ENCODE data around the gene DVL3.

DVL3 gene

GRCh38 chr3:184172681-184173373, 17.6 kb downstream of the DVL3 start:
- Histone ChIP-seq H4K20me1 (ENCODE audit: insufficient read depth, low read length) (no peaks in the 10 kb centered on the region), H3K9ac (ENCODE audit: low read length) (no peak overlapping the region), H3K4me3 (ENCODE audit: low read depth, low read length, poor library complexity, severe bottlenecking) (no peak overlapping the region), H3K27ac (ENCODE audit: low read depth, low read length, poor library complexity, severe bottlenecking) (no peak overlapping the region), H3K4me2 (ENCODE audit: low read length) (no peak overlapping the region), H2AFZ (ENCODE audit: low read length) (no peak overlapping the region), H3K9me2 (ENCODE audit: low read depth, low read length) (no peaks in the 10 kb centered on the region), H3K4me1 (ENCODE audit: insufficient read depth, low read length, severe bottlenecking) (peaks cover 26% of the 10 kb centered on the region), H3K9me3 (ENCODE audit: low read length) (no peaks in the 10 kb centered on the region), H3K36me3 (ENCODE audit: insufficient read depth, low read length) (peaks cover 50% of the 10 kb centered on the region), H3F3A (ENCODE audit: insufficient read depth, low read length) (no peaks in the 10 kb centered on the region), H3K79me2 (ENCODE audit: insufficient read depth, low read length) (peaks cover 16% of the 10 kb centered on the region), H3K27me3 (ENCODE audit: insufficient read depth, low read length) (no peaks in the 10 kb centered on the region)
- TF ChIP-seq CTCF (IDR thresholded peaks at IDR 0.05; ENCODE audit: low read length) (no peak), EZH2 (IDR thresholded peaks at IDR 0.05; ENCODE audit: borderline replicate concordance, low read length) (no peak)

DNA sequence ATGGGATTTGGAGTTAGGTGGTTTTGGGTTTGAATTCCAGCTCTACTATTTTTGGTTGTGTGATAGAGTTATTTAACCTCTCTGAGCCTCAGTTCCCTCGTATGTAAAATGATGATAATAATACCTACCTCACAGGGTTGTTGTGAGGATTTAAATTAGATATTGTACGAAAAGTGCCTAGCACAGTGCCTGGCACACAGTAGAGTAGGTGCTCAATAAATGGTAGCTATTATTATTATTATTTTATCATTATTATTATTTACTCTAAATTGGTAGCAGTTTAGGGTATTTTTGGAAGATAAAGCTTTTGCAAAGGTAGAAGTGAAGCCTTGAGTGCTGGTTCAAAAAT, 18.2 kb downstream of the DVL3 start:
- Histone ChIP-seq H3K27ac (ENCODE audit: low read depth, low read length, poor library complexity, severe bottlenecking) (no peak overlapping the region), H3K27me3 (ENCODE audit: insufficient read depth, low read length) (no peaks in the 10 kb centered on the region), H3K4me2 (ENCODE audit: low read length) (no peak overlapping the region), H3K9me2 (ENCODE audit: low read depth, low read length) (no peaks in the 10 kb centered on the region), H3F3A (ENCODE audit: insufficient read depth, low read length) (no peaks in the 10 kb centered on the region), H2AFZ (ENCODE audit: low read length) (no peak overlapping the region), H4K20me1 (ENCODE audit: insufficient read depth, low read length) (no peaks in the 10 kb centered on the region), H3K9me3 (ENCODE audit: low read length) (no peaks in the 10 kb centered on the region), H3K4me3 (ENCODE audit: low read depth, low read length, poor library complexity, severe bottlenecking) (no peak overlapping the region), H3K79me2 (ENCODE audit: insufficient read depth, low read length) (peaks cover 16% of the 10 kb centered on the region), H3K36me3 (ENCODE audit: insufficient read depth, low read length) (peaks cover 50% of the 10 kb centered on the region), H3K9ac (ENCODE audit: low read length) (no peak overlapping the region), H3K4me1 (ENCODE audit: insufficient read depth, low read length, severe bottlenecking) (peaks cover 26% of the 10 kb centered on the region)
- TF ChIP-seq CTCF (IDR thresholded peaks at IDR 0.05; ENCODE audit: low read length) = no peak
- no peak for TF ChIP-seq EZH2 (IDR thresholded peaks at IDR 0.05; ENCODE audit: borderline replicate concordance, low read length)

DNA sequence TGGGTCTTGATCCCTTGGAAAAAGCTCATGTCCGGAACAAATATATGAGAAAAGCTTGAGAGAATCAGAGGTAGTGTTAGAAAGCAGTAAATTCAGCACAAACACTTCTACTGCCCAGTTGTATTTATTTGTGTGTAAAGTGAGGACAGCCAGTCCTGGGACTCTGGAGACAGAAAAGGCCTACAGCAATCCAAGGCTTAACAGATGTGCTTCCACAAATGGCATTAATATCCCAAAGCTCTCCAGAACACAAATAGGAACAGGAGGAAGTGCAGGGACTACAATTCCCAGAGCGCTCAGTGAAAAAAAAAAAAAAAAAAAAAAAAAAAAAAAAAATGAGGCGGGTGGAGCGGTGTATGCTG, 19.1 kb downstream of the DVL3 start:
- H2AFZ ChIP-seq (ENCODE audit: low read length) = no peak overlapping the region
- H3K27ac ChIP-seq (ENCODE audit: low read depth, low read length, poor library complexity, severe bottlenecking) = peak overlapping the region; percentile 3
- H3K4me2 ChIP-seq (ENCODE audit: low read length) = peak overlapping the region; percentile 43

More for the DNA sequence above, 19.1 kb downstream of the DVL3 start:
- Histone ChIP-seq H3F3A (ENCODE audit: insufficient read depth, low read length) (no peaks in the 10 kb centered on the region), H3K4me3 (ENCODE audit: low read depth, low read length, poor library complexity, severe bottlenecking) (peak overlapping the region; percentile 85), H3K27me3 (ENCODE audit: insufficient read depth, low read length) (no peaks in the 10 kb centered on the region), H3K36me3 (ENCODE audit: insufficient read depth, low read length) (peaks cover 51% of the 10 kb centered on the region), H3K9me3 (ENCODE audit: low read length) (no peaks in the 10 kb centered on the region), H3K4me1 (ENCODE audit: insufficient read depth, low read length, severe bottlenecking) (peaks cover 26% of the 10 kb centered on the region), H3K9me2 (ENCODE audit: low read depth, low read length) (no peaks in the 10 kb centered on the region), H3K79me2 (ENCODE audit: insufficient read depth, low read length) (peaks cover 16% of the 10 kb centered on the region), H3K9ac (ENCODE audit: low read length) (peak overlapping the region; percentile 16; the same call in 1 of the 2 replicates), H4K20me1 (ENCODE audit: insufficient read depth, low read length) (no peaks in the 10 kb centered on the region)
- TF ChIP-seq EZH2 (IDR thresholded peaks at IDR 0.05; ENCODE audit: borderline replicate concordance, low read length) (no peak), CTCF (IDR thresholded peaks at IDR 0.05; ENCODE audit: low read length) (no peak)

Measured in OCI-LY1 (cell line).